GM12875 (cell line): ENCODE measurements around the gene CHI3L2.

ENCODE experiments used
- H3K4me3 ChIP-seq: one replicate; pipeline ENCODE4 v1.5.1; 2011; ENCODE audit warnings: low read depth, low read length, control low read depth
- TF ChIP-seq, protein P1 (sequence below): IDR thresholded peaks from 2 replicates; pipeline ENCODE4 v1.5.1; 2011; ENCODE audit warnings: low read depth, mild to moderate bottlenecking, control low read depth, inconsistent platforms, low read length, moderate library complexity, borderline replicate concordance; ENCODE audit not compliant: insufficient read depth

CHI3L2 gene

GRCh38 chr1:111221633-111222291, 5.8 kb upstream of the CHI3L2 start:
- TF ChIP-seq, protein P1, sequence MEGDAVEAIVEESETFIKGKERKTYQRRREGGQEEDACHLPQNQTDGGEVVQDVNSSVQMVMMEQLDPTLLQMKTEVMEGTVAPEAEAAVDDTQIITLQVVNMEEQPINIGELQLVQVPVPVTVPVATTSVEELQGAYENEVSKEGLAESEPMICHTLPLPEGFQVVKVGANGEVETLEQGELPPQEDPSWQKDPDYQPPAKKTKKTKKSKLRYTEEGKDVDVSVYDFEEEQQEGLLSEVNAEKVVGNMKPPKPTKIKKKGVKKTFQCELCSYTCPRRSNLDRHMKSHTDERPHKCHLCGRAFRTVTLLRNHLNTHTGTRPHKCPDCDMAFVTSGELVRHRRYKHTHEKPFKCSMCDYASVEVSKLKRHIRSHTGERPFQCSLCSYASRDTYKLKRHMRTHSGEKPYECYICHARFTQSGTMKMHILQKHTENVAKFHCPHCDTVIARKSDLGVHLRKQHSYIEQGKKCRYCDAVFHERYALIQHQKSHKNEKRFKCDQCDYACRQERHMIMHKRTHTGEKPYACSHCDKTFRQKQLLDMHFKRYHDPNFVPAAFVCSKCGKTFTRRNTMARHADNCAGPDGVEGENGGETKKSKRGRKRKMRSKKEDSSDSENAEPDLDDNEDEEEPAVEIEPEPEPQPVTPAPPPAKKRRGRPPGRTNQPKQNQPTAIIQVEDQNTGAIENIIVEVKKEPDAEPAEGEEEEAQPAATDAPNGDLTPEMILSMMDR = no peak
- peak overlapping the region; percentile 3 for H3K4me3 ChIP-seq

DNA sequence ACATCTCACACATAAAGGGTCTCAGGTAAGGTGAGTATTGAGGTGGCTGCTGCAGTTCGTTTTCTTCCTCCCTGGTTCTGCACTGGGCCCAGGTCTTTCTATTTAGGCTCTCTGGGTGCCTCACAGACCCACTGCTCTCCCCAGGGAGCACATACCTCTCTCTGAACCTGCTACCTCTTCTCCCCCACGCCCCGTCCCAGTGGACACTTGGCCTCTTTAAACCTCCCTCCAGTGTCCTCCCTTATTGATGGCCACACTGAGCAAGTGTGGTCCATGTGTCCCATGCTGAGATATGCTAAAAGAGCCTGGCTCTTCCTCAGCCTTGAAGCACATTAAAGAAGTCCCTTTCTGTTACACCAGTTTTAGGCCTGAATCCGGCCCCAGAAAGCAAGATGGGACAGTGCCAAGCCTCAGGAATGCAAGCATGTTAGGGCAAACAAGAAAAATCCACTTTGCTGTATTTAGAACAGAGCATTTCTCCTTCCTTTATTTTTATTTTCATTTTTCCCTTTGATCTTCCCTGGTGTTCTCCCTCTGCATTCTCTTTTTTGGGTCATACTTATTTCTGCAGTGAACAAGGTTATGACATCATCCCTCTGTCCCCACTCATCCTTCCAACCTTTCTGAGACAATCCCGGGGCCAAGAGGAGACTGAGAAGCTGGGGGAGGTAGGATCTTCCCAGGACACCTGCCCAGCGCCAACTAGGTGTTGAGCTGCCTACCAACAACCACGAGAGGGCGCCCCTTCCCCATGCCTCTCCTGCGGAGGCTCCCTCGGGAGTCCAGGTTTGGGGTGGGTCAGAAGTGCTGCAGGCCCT, 5.0 kb upstream of the CHI3L2 start:
- peak overlapping the region; percentile 3 for H3K4me3 ChIP-seq

GRCh38 chr1:111223126-111223685, 4.3 kb upstream of the CHI3L2 start:
- H3K4me3 ChIP-seq = no peak overlapping the region
- TF ChIP-seq, protein P1 = no peak

More for the DNA sequence above, 5.0 kb upstream of the CHI3L2 start:
- TF ChIP-seq, protein P1 = peak; percentile 92

DNA sequence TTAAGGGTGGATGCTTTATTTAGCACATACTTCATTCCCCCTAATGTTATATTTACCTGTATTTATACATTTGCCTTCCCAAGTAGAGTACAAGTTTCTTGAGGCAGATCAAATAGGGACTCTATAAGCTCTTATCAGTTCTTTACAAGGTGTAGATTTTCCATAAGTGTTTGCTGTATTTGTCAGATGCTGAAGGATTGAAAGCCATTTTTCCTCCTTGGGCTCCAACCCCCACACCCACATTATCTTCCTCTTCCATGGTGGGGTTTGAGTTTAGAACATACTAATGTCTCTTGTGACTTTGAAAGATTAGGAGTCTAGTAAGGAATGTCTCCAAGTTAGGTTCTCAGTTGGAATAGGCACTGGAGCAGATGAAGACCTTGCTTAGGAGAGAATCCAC, 2.4 kb upstream of the CHI3L2 start:
- no peak overlapping the region for H3K4me3 ChIP-seq
- TF ChIP-seq, protein P1 = no peak

GRCh38 chr1:111225717-111226400, 1.7 kb upstream of the CHI3L2 start:
- no peak overlapping the region for H3K4me3 ChIP-seq
- TF ChIP-seq, protein P1 = no peak

- TF ChIP-seq, protein P1 = no peak
- no peak overlapping the region for H3K4me3 ChIP-seq
Measured at GRCh38 chr1:111227851-111228747, 586 bp downstream of the CHI3L2 start.
